Activated gamma-delta T cell treated with anti-CD3 and anti-CD28 coated beads, Interleukin-2, amount 50 U/mL, for 16 hours (primary cell): ENCODE measurements around the gene PRDM15.

Experiments
- DNase-seq: peaks from one replicate; pipeline ENCODE4 v3.0.0-alpha.2; 2020; ENCODE audit warnings: low read depth

Gene PRDM15

DNA sequence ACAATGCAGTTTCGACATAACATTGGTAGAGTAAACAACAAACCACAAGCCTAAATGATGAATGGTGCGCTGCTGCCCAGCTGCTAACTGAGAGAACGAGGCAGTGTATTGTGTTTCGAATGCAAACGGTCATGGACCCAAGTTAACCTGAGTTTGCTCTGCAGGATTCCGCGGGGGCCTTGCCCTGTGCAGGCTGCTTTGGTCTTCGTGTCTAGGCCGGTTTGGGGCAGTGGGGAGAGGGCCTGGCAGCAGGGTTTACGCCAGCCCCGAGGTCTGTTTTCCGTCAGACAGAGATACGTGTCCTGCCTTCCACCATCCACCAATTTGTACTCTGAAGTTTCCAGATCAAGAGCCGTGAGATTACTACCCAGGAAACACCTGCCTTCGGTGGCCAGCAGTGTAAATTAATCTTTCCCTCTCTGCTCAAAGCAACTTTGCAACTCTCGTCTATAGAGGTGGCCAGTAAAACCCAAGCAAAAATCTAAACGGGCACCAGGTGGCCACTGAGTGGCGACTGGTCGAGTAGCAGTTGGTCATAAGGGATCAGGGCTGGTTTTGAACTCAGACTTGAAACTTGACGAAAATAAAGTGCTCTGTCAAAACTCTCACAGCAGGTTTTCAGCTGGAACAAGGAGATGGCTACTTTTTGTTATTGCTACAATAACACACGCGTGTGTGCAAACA, 6.3 kb upstream of the PRDM15 start:
- DNase-seq, result no peak

DNA sequence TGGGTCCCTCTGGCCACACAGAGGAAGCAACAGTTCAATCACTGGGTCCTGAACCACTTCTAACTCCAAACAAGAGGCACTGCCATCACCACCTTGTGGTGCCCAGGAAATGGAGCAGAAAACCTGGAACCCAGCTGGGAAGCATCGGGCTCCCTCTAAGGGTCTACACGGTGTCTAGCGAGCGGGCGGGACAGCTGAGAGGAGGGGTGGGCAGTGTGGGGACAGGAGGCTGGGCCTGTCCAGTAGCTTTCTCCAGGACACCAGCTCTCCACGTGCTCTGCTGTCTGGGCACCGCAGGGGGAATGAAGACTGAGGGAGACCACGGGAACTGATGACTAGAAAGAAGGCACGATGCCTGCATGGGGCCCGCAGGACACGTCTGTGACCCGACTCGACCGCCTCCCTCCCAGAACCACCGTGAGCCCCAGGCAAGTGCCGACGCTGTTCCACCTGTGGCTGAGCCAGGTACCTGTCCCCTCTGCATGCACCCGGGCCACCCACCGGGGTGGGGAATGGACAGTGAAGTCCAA, 5.4 kb upstream of the PRDM15 start:
- no peak for DNase-seq

DNA sequence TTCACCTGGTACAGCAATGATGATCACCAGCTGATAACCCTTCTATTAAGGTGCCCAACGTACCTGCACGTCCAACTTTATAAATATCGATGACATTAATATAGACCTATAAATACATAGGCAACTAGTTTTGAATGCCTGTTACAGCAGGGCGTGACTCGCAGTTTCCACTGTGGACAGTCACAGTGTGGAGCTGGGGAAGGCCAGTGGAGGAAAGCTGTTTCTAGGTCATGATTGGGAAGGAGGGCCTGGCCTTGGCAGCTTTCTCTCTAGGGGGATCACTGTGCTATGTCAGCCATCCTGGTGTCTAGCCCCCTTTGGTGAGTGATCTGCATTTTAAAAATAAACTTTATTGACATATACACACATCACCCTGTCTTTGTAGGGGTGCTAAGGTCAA, 4.4 kb upstream of the PRDM15 start:
- DNase-seq, result no peak

DNA sequence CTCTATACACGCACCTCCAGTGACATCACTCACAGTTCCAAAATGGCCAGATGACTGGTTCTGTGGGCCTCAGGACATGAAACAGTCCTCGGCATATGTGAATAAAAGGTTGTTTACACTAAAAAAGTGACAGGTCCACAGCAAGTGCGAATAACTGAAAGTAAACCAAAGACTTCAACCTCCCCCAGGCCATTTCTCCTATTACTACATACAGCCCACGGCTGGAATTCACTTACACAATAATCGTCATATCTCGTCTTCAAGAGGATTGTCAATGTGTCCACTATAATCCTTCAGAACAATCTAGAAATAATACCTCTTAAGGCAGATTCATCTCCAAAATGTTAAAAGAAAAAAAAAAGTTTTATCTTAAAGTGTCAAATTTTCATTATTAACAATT, 1.9 kb upstream of the PRDM15 start:
- DNase-seq, result no peak

DNA sequence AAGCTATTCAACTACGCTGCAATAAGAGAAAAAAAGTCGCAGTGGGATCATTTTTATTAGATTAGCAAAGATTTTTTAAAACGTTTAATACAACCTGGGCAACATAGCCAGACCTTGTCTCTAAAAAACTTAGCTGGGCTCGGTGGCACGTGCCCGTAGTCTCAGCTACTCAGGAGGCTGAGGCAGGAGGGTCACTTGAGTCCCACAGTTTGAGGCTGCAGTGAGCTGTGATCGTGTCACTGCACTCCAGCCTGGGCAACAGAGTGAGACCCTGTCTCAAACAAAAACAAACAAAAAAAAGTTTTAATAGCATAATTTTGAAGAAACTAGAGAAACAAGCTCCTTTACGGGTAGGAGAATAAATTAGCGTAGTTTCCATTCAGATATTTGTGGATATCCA, 1.0 kb upstream of the PRDM15 start:
- DNase-seq, result no peak

DNA sequence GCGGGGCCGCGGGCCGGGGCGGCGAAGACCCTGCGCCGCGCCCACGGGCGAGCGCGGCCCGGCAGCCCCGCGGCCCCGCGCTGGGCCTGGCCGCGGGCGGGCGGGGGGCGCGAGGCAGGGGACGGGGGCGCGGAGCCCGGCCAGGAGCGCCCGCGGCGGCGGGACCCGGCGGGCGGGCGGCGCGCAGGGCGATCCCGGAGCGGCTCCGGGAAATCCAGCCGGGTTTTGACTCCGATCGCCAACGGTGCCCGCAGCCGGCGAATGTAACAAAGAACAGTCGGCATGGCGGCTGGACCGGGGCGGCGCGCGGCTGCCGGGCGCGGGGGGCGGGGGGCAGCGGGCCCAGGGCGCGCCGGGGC, 334 bp downstream of the PRDM15 start:
- peak; percentile 64 for DNase-seq

DNA sequence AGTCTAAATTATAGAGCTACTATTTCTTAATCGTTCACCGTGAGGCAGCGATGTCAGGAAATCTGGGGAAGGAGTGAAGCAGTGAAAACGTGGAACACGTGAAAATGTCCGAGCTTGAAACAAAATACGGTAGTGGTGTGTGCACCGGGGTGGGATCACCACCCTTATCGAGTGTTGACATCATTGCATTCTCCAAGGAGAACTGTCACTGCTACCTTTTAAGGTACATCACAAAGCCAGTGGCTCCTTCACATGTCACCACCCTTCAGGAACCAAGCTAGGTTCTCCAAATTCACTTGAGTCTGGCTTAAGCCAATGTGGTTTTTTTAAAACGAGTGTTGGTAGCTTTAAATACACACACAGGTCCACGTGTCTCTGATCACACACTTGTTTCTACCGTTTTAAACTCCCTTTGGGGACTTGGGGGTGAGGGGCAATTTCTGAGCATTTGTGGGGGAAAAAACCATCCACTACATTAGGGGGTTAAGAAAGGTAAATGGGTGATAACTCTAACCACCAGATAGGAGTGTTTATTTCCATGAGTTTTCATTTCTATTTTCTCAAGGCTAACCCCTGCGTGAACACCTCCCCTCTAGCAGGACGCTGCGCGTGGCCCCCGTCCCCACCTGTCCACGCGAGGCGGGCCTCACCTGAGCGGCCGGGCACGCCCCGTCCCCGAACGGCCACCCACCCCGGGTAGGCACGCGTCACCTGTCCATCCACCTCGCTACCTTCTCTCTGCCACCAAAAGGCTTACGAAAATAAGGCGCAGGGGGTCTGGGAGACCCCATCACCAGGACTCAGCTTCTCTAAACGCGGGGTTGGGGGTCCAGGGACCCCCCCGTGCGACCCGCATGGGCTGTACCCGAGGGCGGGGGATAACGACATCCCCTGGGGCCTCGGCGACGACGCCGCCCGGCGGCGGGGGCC, 978 bp downstream of the PRDM15 start:
- DNase-seq, result no peak

DNA sequence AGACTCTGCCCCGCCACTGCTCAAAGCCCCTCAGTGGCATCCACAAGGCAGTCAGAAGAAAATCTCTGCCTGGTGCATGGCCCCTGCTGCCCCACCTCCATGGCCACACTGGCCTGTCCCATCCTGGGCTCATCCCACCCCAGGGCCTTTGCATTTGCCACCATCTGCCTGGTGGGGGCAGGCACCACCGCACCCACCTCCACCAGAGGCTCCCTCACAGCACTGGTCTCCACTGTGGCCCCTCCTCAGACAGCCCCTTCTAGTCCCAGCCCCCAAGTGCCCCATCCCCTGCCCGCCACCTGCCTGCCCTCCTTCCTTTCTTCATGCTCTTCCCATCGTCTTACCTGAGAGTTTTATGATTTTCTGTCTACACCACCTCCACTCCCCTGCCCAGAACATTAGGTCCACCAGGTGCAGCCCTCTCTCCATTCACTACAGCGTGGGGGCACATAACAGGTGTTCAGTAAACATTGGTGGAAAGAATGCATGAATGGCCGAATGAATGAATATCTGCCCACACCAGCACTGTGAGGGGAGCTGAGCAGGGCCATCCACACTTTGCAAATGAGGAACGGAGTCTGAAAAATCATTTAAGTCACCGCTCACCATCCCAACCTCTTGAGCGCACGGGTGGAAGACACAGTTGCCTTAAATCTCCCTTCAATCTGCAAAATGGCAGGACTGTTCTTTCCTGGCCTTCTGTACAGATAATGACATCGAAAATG, 2.1 kb downstream of the PRDM15 start:
- DNase-seq, result no peak

DNA sequence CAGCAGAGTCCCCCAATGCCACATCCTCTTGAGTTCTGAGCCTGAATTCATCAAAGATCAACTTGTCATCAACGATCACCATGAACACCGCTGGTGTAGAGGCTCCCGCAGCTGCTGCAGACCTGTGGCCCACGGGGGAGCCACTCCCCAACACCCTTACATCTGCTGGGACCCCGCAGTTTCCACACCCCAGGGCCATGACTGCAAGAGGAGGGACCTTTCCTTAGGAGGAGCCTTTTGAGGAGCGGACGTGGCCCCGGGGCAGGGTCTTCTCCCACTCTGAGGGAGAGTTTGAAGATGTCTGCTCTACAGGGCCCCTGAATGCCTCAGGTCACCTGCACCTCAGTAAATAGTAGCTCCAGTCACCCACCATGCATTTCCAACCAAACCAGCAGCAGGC, 2.7 kb downstream of the PRDM15 start:
- DNase-seq, result no peak

DNA sequence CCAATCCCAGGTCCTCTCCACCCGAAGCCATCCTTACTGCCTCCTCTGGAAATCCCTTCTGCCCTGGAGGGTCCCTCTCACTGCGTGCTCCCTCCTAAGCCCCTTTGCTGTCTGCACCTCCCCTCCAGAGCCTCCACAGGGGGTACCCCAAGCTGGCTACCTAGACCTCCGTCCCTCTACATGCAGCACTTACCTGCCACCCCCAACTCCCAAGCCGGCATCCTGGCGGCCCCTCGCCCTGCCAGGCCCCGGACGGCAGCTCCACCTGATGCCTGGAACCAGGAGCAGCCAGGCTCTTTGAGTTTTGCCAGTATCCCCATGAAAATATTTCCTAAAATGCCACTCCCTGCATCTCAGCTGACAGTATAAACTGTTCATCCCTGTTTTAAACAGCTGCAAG, 4.1 kb downstream of the PRDM15 start:
- DNase-seq, result no peak

DNA sequence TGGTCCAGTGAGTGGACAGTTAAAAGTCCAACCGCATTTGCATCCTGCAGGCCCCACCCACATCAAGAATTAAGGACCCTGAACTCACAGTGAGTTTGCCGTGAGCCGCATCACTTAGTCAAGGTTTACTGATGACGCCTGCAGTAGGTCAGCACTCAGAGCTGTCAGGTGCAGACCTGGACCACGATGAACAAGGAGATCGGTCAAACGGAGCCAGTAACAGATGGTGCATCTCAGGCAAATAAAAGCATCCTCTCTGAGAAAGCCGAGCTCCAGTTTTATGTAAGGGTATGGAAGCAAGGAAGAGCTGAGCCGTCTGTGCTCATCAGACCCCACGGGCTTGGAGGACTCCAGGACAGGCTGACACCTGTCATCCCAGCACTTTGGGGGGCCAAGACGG, 4.5 kb downstream of the PRDM15 start:
- no peak for DNase-seq

DNA sequence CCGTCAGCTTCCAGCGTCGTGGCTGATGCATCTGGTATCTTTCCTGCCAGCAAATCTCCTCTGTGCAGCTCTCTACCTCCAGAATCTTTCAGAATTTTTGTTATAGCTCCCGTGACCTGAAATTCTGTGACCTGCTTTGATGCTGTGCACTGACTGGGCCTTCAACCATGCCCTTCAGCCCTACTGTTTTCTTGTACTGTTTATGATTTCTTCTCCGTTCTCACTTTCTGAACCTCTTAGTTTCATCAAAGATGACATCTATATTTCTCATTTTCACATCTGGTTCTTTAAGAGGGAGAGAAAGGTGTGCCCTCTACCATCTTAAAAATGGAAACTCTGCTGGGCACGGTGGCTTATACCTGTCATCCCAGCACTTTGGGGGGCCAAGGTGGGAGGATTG, 5.7 kb downstream of the PRDM15 start:
- DNase-seq, result no peak

DNA sequence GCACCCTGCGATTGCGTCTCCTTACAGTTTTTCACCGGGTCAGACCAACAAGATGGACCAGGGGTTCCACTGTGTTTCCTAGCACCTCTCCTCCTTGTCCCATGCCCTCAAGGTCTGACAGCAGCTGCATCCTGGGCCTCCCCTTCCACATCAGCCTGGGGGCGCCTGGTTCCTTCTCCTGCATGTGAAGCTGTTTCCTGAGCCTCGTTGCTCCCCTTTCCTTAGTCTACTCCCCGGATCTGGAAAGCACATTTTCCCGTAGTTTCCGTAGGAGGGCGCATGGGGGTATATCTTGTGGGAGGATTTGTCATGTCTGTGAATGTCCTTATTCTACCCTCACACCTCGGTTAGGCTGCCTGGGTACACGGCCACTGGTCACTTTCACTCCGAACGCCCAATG, 6.1 kb downstream of the PRDM15 start:
- DNase-seq, result no peak

DNA sequence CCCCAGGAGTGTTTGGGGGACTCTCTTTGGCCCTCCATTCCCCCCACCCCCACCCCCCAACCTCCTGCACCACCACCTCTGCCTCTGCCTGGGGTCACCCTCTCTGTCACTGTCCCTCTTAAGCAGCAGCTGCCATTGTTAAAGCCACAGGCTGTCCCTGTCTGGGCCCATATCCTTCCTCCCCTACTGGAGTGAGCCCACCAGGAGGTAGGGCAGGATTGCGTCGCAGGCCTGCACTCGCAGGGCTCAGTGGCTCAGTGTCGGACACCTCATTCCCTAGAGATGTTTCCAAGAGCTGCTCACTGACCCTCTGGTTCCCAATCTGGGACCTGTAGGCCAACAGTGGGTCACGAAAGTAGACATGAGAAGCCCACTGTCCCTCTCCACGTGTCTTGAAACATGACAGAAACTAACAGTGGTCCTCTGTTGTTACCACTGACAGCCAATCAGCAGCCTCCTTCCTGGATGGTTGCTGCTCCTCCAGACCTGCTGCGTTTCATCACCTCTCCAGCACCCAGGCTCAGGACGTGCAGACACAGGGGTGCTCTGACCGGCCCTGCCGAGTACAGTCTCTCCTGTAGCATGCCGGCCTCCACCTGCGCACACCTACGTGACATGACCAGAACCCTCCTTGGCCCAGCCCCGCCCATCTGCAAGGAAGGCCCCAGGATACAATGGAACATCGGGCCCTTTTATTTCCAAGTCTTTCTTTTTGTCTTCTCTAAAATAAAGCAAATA, 7.7 kb downstream of the PRDM15 start:
- DNase-seq, result no peak

DNA sequence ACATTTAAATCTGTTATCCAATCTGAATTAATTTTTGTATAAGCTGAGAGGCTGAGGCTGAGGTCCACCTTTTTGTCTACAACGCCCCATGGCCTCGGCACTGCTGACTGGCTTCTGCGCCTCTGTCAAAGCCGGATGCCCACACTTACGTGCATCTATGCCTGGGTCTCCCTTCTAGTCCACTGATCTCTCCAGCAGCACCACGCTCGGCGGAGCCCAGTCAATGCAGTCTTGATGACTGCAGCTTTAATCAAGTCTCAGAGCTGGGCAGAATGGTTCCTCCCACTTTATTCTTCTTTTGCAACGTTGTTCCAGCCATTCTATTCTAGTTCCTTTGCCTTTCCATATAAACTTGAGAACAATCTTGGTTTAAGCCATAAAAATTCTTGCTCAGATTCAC, 9.4 kb downstream of the PRDM15 start:
- no peak for DNase-seq

DNA sequence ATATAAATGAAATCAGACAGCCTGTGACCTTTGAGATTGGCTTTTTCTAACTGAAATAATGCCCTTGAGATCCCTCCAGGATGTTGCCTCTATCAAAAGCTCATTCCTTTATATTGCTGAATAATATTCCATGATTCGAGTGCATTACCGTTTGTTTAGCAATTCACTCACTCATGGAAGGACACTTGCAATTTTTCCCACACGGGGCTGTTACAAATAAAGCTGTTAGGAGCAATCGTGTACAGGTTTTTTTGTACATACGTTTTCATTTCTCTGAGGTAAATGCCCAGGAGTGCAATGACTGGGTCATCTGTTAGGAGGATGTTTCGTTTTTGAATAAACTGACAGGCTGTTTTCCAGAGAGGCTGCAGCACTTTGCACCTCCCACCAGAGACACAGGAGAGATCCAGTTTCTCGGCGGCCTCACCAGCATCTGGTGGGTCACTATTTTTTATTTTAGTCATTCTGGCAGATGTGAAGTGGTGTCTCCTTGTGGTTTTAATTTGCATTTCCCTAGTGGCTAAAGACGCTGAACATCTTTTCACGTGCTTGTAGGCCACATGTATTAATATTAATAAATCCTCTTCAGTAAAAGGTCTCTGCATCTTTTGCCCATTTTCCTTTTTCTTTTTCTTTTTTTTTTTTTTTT, 11.0 kb downstream of the PRDM15 start:
- no peak for DNase-seq

DNA sequence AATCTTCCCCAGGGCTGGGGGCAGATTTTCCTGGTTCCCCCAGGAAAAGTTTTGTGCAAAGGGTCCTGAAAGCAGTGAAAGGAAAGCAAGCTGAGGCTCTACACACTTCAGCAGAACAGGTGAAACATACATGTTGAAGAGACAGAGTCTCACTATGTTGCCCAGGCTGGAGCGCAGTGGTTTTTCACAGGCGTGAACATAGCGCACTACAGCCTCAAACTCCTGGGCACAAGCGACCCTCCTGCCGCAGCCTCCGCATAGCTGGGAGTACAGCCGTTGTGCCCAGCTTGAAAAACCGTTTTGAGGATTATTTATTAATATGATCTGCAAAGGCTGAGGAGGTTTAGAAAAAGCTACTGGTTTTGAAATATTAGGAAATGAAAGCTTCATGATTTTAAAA, 11.8 kb downstream of the PRDM15 start:
- no peak for DNase-seq

DNA sequence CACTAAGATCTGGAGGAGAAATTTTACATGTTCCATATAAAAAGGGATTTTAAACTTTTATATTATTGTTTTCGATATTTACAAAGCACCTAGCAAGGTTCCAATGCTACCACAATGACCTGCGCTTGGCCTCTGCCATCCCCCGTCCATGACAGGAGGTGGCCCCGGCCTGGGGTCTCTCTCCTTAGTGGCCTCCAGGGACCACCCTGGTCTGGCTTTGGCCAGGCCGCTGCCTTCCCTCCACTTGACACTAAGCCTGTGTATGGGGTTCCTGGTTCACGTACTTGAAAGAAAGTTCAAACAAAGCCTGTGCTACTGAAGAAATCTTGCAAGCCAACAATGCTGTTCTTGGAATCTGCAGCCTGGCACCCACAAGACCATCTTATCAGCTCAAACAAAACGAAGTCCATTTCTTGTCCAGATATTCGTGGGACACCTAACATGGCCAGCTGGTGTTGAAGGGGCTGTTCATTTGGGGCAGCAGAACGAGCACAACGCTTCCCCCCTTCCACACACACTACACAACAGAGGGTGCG, 12.8 kb downstream of the PRDM15 start:
- DNase-seq, result no peak

DNA sequence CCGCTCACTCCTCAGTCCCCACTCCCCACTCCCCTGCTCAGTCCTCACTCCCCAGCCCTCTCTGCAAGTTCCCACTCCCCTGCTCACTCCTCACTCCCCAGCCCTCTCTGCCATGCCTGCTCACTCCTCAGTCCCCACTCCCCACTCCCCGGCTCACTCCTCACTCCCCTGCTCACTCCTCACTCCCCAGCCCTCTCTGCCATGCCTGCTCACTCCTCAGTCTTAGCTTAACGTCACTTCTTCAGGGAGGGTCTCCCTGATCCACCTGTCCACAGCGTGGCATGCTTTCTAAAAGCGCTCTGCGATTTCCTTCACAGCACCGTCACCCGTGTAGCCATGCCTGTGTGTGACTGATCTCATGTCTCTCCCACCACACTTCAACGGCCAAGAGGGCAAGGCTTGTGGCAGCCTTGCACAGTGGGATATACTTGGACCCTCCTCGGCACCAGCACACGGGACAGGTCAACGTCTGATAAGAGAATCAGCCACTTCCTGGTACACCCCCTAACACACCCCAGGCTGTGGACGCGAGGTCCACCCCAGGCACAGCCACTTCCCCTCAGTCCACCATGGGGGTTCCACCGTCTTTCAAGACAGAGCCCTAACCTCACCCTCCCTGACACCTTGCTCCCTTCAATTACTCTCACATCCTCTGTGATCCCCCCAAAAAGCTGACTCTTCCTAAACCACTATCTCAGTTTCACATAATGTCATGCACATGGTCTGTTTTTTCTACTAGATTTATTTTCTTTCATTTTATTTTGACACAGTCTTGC, 14.0 kb downstream of the PRDM15 start:
- no peak for DNase-seq

DNA sequence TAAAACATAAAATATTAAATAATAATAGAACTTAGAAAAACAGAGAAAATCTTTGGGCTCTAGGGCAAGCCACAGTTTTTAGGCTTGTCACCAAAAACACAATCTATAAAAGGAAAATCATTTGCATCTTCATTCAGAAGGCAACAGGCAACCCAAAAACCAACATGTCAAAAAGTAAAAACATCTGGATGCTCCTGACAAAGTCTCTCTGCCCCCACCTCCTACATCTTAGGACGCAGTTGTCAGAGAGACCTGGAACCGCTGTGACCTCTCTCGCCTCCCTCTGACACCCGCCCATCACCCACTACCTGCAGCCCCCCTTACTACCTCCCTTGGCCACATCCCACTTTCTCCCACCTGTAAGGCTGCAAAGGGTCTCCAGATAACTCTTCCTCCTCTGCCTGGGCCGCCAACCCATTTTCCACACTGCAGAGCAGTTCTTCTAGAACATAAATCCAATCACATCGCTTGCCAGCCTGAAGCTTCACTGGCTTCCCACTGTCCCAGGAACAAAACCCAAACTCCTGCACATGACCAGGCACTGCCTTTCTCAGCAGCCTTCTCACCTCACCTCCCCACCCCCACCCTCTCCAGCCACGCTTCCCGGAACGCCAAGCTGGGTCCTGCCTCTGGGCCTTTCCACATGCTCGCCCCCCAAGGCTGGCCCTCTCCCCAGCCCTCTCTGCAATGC, 14.7 kb downstream of the PRDM15 start:
- DNase-seq, result no peak
